Lower lobe of right lung (tissue), 2 donors: ENCODE measurements around the gene KCTD1. TPM values are rescaled to one million over a fixed set of nuclear protein-coding genes. Genes with fewer than 3 reads are reported as not detected.
A peak's percentile ranks its signal among the peaks of the same experiment; 100 is the strongest.

Experiments
- ATAC-seq, 2 donors: fragments of 200-7000 bp; cut with Tn5 transposase; one replicate each; pipeline ENCODE4 v1.9.1; 2020 to 2022; ENCODE audit warnings: mild to moderate bottlenecking in 2 of 2, moderate library complexity in 2 of 2
- DNase-seq: peaks from one replicate; pipeline ENCODE4 v3.0.0-alpha.2; 2020
- H3K27ac ChIP-seq: fragments of 200-600 bp; one replicate; pipeline ENCODE4 v1.8.0; 2022
- H3K27me3 ChIP-seq: fragments of 200-600 bp; one replicate; pipeline ENCODE4 v1.8.0; 2022; ENCODE audit warnings: low read depth
- H3K36me3 ChIP-seq: fragments of 200-600 bp; one replicate; pipeline ENCODE4 v1.8.0; 2022; ENCODE audit warnings: mild to moderate bottlenecking
- H3K4me1 ChIP-seq: fragments of 200-600 bp; one replicate; pipeline ENCODE4 v1.8.0; 2022
- H3K4me3 ChIP-seq: fragments of 200-600 bp; one replicate; pipeline ENCODE4 v1.8.0; 2022; ENCODE audit warnings: mild to moderate bottlenecking
- H3K9me3 ChIP-seq: fragments of 200-600 bp; one replicate; pipeline ENCODE4 v1.8.0; 2022
- CTCF ChIP-seq: fragments of 200-600 bp; IDR thresholded peaks from one replicate; pipeline ENCODE4 v1.8.0; 2022; ENCODE audit warnings: antibody characterized with exemption, mild to moderate bottlenecking
- intact Hi-C: fragments of 100-400 bp; cut with DNase I; formaldehyde crosslinking; loops from one replicate; pipeline ENCODE4 v1.11.0; 2022
- total RNA-seq: library from RNA; stranded (reverse); fragmentation: NEBNext Ultra II Directional; extraction: Animal tissue kit (Norgen Biotek cat#: 25700); gene quantifications from one replicate; pipeline ENCODE4 v1.2.1, GENCODE V29; 2021
- donor health status: DM: no; HTN: yes; CAD: no; lungs with severe emphysema.

Gene KCTD1
- total RNA-seq, 1 donor from 2014 or later = 9.0 TPM

GRCh38 chr18:26450989-26451682 is 97.2 kb downstream of the KCTD1 start:
- Histone ChIP-seq H3K36me3 (peaks cover 6% of the 10 kb centered on the region), H3K27ac (no peak overlapping the region), H3K4me3 (no peak overlapping the region), H3K4me1 (no peaks in the 10 kb centered on the region), H3K27me3 (no peaks in the 10 kb centered on the region), H3K9me3 (no peaks in the 10 kb centered on the region)
- intact Hi-C loops = no loop called here
- no peak for DNase-seq
- no peak for TF ChIP-seq CTCF
- ATAC-seq = no peak

GRCh38 chr18:26448714-26449159 is 99.6 kb downstream of the KCTD1 start:
- Histone ChIP-seq H3K4me3 (no peak overlapping the region), H3K27ac (no peak overlapping the region), H3K9me3 (no peaks in the 10 kb centered on the region), H3K27me3 (no peaks in the 10 kb centered on the region), H3K4me1 (no peaks in the 10 kb centered on the region), H3K36me3 (no peaks in the 10 kb centered on the region)
- TF ChIP-seq CTCF = no peak
- no peak for ATAC-seq
- DNase-seq = no peak
- intact Hi-C loops = no loop called here

GRCh38 chr18:26443853-26444252 is 104.5 kb downstream of the KCTD1 start:
- H3K4me1 ChIP-seq = no peaks in the 10 kb centered on the region
- no peak overlapping the region for H3K27ac ChIP-seq
- no peaks in the 10 kb centered on the region for H3K27me3 ChIP-seq
- H3K9me3 ChIP-seq = no peaks in the 10 kb centered on the region
- no peak for TF ChIP-seq CTCF
- DNase-seq = no peak
- no peaks in the 10 kb centered on the region for H3K36me3 ChIP-seq
- ATAC-seq = no peak
- intact Hi-C loops = no loop called here
- H3K4me3 ChIP-seq = no peak overlapping the region

GRCh38 chr18:26442126-26442525 is 106.2 kb downstream of the KCTD1 start:
- DNase-seq (no peak), ATAC-seq (no peak)
- Histone ChIP-seq H3K4me3 (no peak overlapping the region), H3K27me3 (no peaks in the 10 kb centered on the region), H3K27ac (no peak overlapping the region), H3K9me3 (no peaks in the 10 kb centered on the region), H3K4me1 (no peaks in the 10 kb centered on the region), H3K36me3 (no peaks in the 10 kb centered on the region)
- intact Hi-C loops = no loop called here
- no peak for TF ChIP-seq CTCF

GRCh38 chr18:26440644-26441043 is 107.7 kb downstream of the KCTD1 start:
- Histone ChIP-seq H3K9me3 (no peaks in the 10 kb centered on the region), H3K4me1 (no peaks in the 10 kb centered on the region), H3K27ac (no peak overlapping the region), H3K36me3 (no peaks in the 10 kb centered on the region), H3K27me3 (no peaks in the 10 kb centered on the region), H3K4me3 (no peak overlapping the region)
- no peak for TF ChIP-seq CTCF
- DNase-seq = no peak
- intact Hi-C loops = no loop called here
- ATAC-seq = peak; percentile 79 to 84
